RWPE2 (cell line): ENCODE data around the gene PAK1.
"Not testable (repeated sequence)": the region's sequence is repeated elsewhere in the genome, so short reads cannot be mapped to it uniquely, and the experiment has no call there.

ENCODE experiments used
- ATAC-seq: fragments of 200-7000 bp; cut with Tn5 transposase; 3 replicates; pipeline ENCODE4 v1.9.1; 2021; ENCODE audit warnings: low read depth
- DNase-seq: peaks from one replicate; pipeline ENCODE4 v3.0.0-alpha.2; 2020; ENCODE audit warnings: low spot score
- H3K27ac ChIP-seq: fragments of 450-650 bp; 2 replicates; pipeline ENCODE4 v1.5.1; 2017; ENCODE audit warnings: mild to moderate bottlenecking; ENCODE audit not compliant: poor library complexity, severe bottlenecking
- H3K27me3 ChIP-seq: fragments of 250-450 bp; sonication (Bioruptor Pico); 2 replicates; pipeline ENCODE4 v1.5.1; 2021; ENCODE audit warnings: mild to moderate bottlenecking, moderate library complexity; ENCODE audit not compliant: insufficient read depth, poor library complexity, severe bottlenecking
- H3K36me3 ChIP-seq: fragments of 250-450 bp; sonication (Bioruptor Pico); 2 replicates; pipeline ENCODE4 v1.5.1; 2020; ENCODE audit warnings: low read depth, mild to moderate bottlenecking, moderate library complexity
- H3K4me1 ChIP-seq: fragments of 250-450 bp; sonication (Bioruptor Pico); 2 replicates; pipeline ENCODE4 v1.5.1; 2021; ENCODE audit warnings: mild to moderate bottlenecking, moderate library complexity; ENCODE audit not compliant: insufficient read depth, poor library complexity, severe bottlenecking
- H3K4me3 ChIP-seq: fragments of 250-450 bp; sonication (Bioruptor Pico); 2 replicates; pipeline ENCODE4 v1.5.1; 2021; ENCODE audit warnings: mild to moderate bottlenecking, moderate library complexity; ENCODE audit not compliant: severe bottlenecking
- H3K9me3 ChIP-seq: fragments of 250-450 bp; sonication (Bioruptor Pico); 2 replicates; pipeline ENCODE4 v1.5.1; 2021; ENCODE audit warnings: mild to moderate bottlenecking, moderate library complexity; ENCODE audit not compliant: severe bottlenecking
- TF ChIP-seq, protein P1 (sequence below): fragments of 450-650 bp; IDR thresholded peaks from one replicate; pipeline ENCODE4 v1.5.1; 2017; ENCODE audit warnings: mild to moderate bottlenecking, moderate library complexity; ENCODE audit not compliant: poor library complexity, severe bottlenecking

PAK1 gene

DNA sequence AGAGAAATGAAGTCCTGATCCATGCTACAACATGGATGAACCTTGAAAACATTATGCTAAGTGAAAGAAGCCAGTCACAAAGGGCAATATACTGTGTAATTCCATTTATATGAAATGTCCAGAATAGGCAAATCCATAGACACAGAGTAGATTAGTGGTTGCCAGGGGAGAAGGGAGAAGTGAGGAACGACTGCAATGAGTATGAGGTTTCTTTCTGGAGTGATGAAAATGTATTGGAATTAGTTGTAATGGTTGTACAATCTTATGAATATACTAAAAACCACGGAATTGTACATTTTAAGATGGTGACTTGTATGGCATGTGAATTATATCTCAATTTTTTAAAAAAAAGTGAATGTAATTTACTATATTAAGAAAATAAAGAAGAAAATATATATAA is 89.3 kb downstream of the PAK1 start:
- Histone ChIP-seq H3K36me3 (peaks cover 5% of the 10 kb centered on the region; the same call in 1 of the 2 replicates), H3K4me3 (no peak overlapping the region), H3K27ac (no peak overlapping the region), H3K9me3 (no peaks in the 10 kb centered on the region), H3K27me3 (no peaks in the 10 kb centered on the region), H3K4me1 (no peaks in the 10 kb centered on the region)
- DNase-seq (no peak), ATAC-seq (no peak)
- TF ChIP-seq, protein P1, sequence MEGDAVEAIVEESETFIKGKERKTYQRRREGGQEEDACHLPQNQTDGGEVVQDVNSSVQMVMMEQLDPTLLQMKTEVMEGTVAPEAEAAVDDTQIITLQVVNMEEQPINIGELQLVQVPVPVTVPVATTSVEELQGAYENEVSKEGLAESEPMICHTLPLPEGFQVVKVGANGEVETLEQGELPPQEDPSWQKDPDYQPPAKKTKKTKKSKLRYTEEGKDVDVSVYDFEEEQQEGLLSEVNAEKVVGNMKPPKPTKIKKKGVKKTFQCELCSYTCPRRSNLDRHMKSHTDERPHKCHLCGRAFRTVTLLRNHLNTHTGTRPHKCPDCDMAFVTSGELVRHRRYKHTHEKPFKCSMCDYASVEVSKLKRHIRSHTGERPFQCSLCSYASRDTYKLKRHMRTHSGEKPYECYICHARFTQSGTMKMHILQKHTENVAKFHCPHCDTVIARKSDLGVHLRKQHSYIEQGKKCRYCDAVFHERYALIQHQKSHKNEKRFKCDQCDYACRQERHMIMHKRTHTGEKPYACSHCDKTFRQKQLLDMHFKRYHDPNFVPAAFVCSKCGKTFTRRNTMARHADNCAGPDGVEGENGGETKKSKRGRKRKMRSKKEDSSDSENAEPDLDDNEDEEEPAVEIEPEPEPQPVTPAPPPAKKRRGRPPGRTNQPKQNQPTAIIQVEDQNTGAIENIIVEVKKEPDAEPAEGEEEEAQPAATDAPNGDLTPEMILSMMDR = no peak

DNA sequence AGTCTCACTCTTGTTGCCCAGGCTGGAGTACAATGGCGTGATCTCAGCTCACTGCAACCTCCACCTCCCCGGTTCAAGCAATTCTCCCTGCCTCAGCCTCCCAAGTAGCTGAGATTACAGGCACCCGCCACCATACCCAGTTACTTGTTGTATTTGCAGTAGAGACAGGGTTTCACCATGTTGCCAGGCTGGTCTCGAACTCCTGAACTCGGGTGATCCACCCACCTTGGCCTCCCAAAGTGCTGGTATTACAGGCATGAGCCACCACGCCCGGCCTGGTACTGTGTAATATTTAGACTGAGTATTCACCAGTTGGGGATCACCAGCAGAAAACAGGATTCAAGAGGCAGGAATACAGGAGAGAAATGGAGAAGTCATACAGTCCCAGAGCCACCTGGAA is 90.5 kb downstream of the PAK1 start:
- not testable (repeated sequence) for H3K27me3 ChIP-seq, DNase-seq, H3K27ac ChIP-seq, ATAC-seq, H3K36me3 ChIP-seq, H3K9me3 ChIP-seq, H3K4me3 ChIP-seq, H3K4me1 ChIP-seq

DNA sequence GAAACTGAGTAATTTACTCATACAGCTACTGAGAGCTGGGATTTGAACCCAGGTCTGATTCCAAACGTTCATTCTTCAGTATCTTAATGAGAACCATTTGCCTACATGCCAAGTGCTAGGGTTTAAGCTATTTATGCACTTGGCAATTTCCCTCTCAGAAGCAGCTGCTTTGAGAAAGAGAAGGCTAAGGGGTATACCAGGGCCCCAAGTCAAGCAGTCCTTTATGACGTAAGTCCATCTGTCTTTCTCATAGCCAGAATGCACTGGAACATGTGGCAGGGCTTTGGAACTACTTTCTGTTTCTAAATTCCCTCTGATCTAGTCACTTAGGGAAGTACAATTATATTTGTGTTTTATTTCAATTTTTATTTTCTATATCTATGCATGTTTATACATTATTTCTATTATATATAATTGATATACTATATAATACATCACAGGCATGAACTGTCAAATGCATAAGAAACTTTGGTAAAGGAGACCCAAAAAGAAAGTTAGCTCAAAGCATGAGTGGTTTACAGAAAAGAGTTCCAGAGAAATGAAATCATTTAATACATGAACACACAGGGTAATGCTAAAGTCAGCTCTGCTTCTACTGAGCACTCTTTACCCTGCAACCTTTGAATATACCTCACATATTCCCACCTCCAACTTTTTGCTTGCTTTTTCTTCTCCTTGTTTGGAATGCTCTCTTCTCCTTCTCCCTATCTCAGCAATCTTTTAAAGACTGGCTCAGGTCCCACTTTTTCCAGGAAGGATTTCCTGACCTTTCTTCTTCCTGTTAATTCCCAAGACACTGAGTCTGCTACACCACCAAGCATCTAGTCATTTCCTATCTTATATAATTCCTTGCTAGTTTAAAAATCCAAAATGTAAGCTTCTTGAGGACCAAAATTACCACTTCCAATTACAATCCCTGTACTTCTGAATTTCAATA is 91.9 kb downstream of the PAK1 start:
- no peak for ATAC-seq
- no peaks in the 10 kb centered on the region for H3K27me3 ChIP-seq
- no peak overlapping the region for H3K27ac ChIP-seq
- TF ChIP-seq, protein P1 = no peak
- H3K9me3 ChIP-seq = no peaks in the 10 kb centered on the region
- peaks cover 9% of the 10 kb centered on the region for H3K36me3 ChIP-seq
- no peak overlapping the region for H3K4me3 ChIP-seq
- H3K4me1 ChIP-seq = no peaks in the 10 kb centered on the region
- DNase-seq = no peak

DNA sequence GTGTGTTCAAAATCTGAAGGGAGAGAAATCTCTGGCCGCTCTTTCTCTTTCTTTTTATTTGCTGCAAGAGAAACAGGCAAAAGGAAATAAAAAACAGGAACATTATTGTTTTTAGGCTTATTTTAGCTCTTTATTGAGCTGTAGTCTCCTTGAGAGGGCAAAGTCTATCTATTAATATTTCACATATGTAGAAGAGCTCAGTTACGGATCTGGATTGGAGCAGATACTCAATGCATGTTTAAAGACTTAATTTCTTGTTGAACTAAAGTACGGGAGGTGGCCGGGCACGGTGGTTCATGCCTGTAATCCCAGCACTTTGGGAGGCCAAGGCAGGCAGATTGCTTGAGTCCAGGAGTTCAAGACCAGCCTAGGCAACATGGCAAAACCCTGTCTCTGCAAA is 94.0 kb downstream of the PAK1 start:
- H3K27me3 ChIP-seq = no peaks in the 10 kb centered on the region

DNA sequence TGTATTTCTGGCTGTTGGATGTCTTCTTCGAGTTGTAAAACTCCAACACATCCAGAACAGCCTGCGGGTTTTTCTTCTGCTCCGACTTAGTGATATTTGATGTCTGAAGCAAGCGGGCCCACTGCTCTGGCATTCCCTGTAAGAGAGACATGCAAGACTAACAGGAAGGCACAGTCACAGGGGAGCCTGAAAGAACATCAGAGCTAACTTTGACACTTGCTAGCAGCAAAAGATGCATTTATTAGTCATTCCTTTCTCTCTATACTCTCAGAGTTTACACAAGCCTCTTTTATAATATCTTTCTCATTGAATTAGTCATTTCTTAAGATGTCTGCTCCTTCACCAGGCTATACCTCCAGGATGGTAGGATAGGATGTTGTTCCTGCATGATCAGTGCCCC is 94.6 kb downstream of the PAK1 start:
- H3K27ac ChIP-seq = no peak overlapping the region
- DNase-seq (no peak), ATAC-seq (no peak)
- H3K36me3 ChIP-seq = peaks cover 13% of the 10 kb centered on the region
- TF ChIP-seq, protein P1 = no peak
- H3K4me3 ChIP-seq = no peak overlapping the region
- peaks cover 14% of the 10 kb centered on the region for H3K4me1 ChIP-seq
- H3K27me3 ChIP-seq = no peaks in the 10 kb centered on the region
- no peaks in the 10 kb centered on the region for H3K9me3 ChIP-seq

More for the DNA sequence above, 94.0 kb downstream of the PAK1 start:
- Histone ChIP-seq H3K27ac (no peak overlapping the region), H3K4me1 (peaks cover 8% of the 10 kb centered on the region), H3K4me3 (no peak overlapping the region), H3K36me3 (peaks cover 9% of the 10 kb centered on the region), H3K9me3 (no peaks in the 10 kb centered on the region)
- TF ChIP-seq, protein P1 = no peak
- DNase-seq (no peak), ATAC-seq (no peak)
